B cell (primary cell): ENCODE results near the gene SPTY2D1. TPM values are rescaled to one million over a fixed set of nuclear protein-coding genes. Genes with fewer than 3 reads are reported as not detected.

Experiments
- ATAC-seq: fragments of 200-7000 bp; cut with Tn5 transposase; one replicate; pipeline ENCODE4 v1.10.0; 2021; ENCODE audit warnings: low read depth, mild to moderate bottlenecking, moderate number of reproducible peaks, moderate library complexity
- CTCF ChIA-PET: fragments of 350-600 bp; sonication (Branson Sonifier 250); formaldehyde crosslinking; loops from one replicate; lab custom pipeline; 2021; ENCODE audit warnings: antibody characterized with exemption, inconsistent platforms; lab: Charles Lee
- POLR2A ChIA-PET: fragments of 350-600 bp; sonication (Branson Sonifier 250); formaldehyde crosslinking; loops from one replicate; lab custom pipeline; 2021; ENCODE audit warnings: antibody characterized with exemption; lab: Charles Lee
- DNase-seq: peaks from one replicate; pipeline ENCODE4 v3.0.0; 2013
- H2AFZ ChIP-seq: 2 replicates; pipeline ENCODE4 v1.6.1; 2012; ENCODE audit warnings: mild to moderate bottlenecking, low read depth, low read length; ENCODE audit not compliant: insufficient read depth, poor library complexity, severe bottlenecking
- H3K27ac ChIP-seq, 2 donors: 1 replicate in 1 of 2; 2 replicates in 1 of 2; pipeline ENCODE4 v1.5.1; 2012 to 2013; ENCODE audit warnings: low read length in 2 of 2, mild to moderate bottlenecking in 2 of 2, moderate library complexity in 1 of 2
- H3K27me3 ChIP-seq, 4 experiments: fragments of 200-600 bp in 1 of 4; sonication (generic) in 1 of 4; replicated peaks in 1 of 4; 1 replicate in 2 of 4; 2 replicates in 2 of 4; pipeline versions ENCODE4 v1.6.1 to v1.7.0; 2013 to 2016; ENCODE audit warnings: low read length in 3 of 4, mild to moderate bottlenecking in 2 of 4, mixed read lengths in 1 of 4, moderate library complexity in 1 of 4; ENCODE audit not compliant: insufficient read depth in 4 of 4, control insufficient read depth in 3 of 4; ENCODE audit errors: control extremely low read depth in 1 of 4
- H3K36me3 ChIP-seq, 2 experiments: replicated peaks in 1 of 2; 1 replicate in 1 of 2; 2 replicates in 1 of 2; pipeline versions ENCODE4 v1.6.1 to v1.7.1; 2013; ENCODE audit warnings: low read length in 1 of 2; ENCODE audit not compliant: insufficient read depth in 2 of 2, control insufficient read depth in 1 of 2; ENCODE audit errors: control extremely low read depth in 1 of 2, extremely low read depth in 1 of 2
- H3K4me1 ChIP-seq, 2 donors: fragments of 200-600 bp in 1 of 2; sonication (generic) in 1 of 2; 1 replicate in 1 of 2; 2 replicates in 1 of 2; pipeline versions ENCODE4 v1.5.1 to v1.6.1; 2013 to 2017; ENCODE audit warnings: low read length in 2 of 2; ENCODE audit not compliant: control insufficient read depth in 2 of 2, insufficient read depth in 2 of 2
- H3K4me2 ChIP-seq: replicated peaks from 2 replicates; pipeline ENCODE3; 2012; ENCODE audit warnings: mild to moderate bottlenecking, low read depth, low read length; ENCODE audit not compliant: poor library complexity, severe bottlenecking
- H3K4me3 ChIP-seq, 5 experiments: fragments of 200-600 bp in 1 of 5; sonication (generic) in 1 of 5; 1 replicate in 3 of 5; 2 replicates in 2 of 5; pipeline versions ENCODE4 v1.5.1 to v1.7.0; 2011 to 2016; ENCODE audit warnings: low read length in 4 of 5, mild to moderate bottlenecking in 4 of 5, low read depth in 2 of 5, control low read depth in 1 of 5, moderate library complexity in 1 of 5; ENCODE audit not compliant: insufficient read depth in 1 of 5; ENCODE audit errors: control extremely low read depth in 1 of 5, extremely low read depth in 1 of 5
- H3K79me2 ChIP-seq: fragments of 200-600 bp; sonication (generic); one replicate; pipeline ENCODE4 v1.6.0; 2016; ENCODE audit warnings: low read length; ENCODE audit not compliant: control insufficient read depth, insufficient read depth
- H3K9ac ChIP-seq: fragments of 200-600 bp; sonication (generic); 2 replicates; pipeline ENCODE4 v1.6.1; 2017; ENCODE audit warnings: mild to moderate bottlenecking, low read length, moderate library complexity
- H3K9me3 ChIP-seq, 3 donors: one replicate each; pipeline versions ENCODE4 v1.6.1 to v1.7.1; 2013; ENCODE audit warnings: low read length in 2 of 3; ENCODE audit not compliant: control insufficient read depth in 2 of 3, insufficient read depth in 1 of 3; ENCODE audit errors: control extremely low read depth in 1 of 3
- H4K20me1 ChIP-seq: 2 replicates; pipeline ENCODE4 v1.6.0; 2012; ENCODE audit warnings: mild to moderate bottlenecking, low read length; ENCODE audit not compliant: insufficient read depth, control insufficient read depth, poor library complexity, severe bottlenecking
- H3K27ac Mint-ChIP-seq: one replicate; pipeline ENCODE4 v1.8.0; 2021; ENCODE audit warnings: mixed read lengths
- H3K27me3 Mint-ChIP-seq: one replicate; pipeline ENCODE4 v1.8.0; 2021; ENCODE audit warnings: mixed read lengths
- H3K4me1 Mint-ChIP-seq: one replicate; pipeline ENCODE4 v1.8.0; 2021; ENCODE audit warnings: mixed read lengths
- H3K4me3 Mint-ChIP-seq: one replicate; pipeline ENCODE4 v1.8.0; 2021; ENCODE audit warnings: mixed read lengths
- H3K9me3 Mint-ChIP-seq: one replicate; pipeline ENCODE4 v1.8.0; 2022; ENCODE audit warnings: mixed read lengths; ENCODE audit not compliant: insufficient read depth
- EZH2 ChIP-seq: IDR thresholded peaks from 2 replicates; pipeline ENCODE4 v1.6.1; 2012; ENCODE audit warnings: borderline replicate concordance, low read depth, mild to moderate bottlenecking, moderate library complexity, low read length; ENCODE audit not compliant: insufficient read depth, poor library complexity, severe bottlenecking
- WGBS: methylation state at CpG from one replicate; pipeline ENCODE4 v1.1.5; 2013; ENCODE audit warnings: missing lambda C conversion rate; ENCODE audit not compliant: insufficient coverage; 5-methylcytosine and 5-hydroxymethylcytosine counted together
- intact Hi-C: fragments of 100-400 bp; cut with micrococcal nuclease; formaldehyde crosslinking; loops from one replicate; pipeline ENCODE4 v1.10.0; 2022
- polyA plus RNA-seq: library from polyadenylated mRNA; depleted of rRNA; stranded (reverse); fragments of >200 nt; gene quantifications from 2 replicates; pipeline ENCODE4 v1.2.3, GENCODE V29; 2012
- total RNA-seq, 2 donors: library from RNA; stranded (reverse); fragments of 120-200 nt in 1 of 2; gene quantifications; 1 replicate in 1 of 2; 2 replicates in 1 of 2; pipeline versions ENCODE4 v1.2.3 to v1.2.4, GENCODE V29; 2013 to 2022
- TF ChIP-seq, protein P1 (sequence below): fragments of 200-600 bp; IDR thresholded peaks from one replicate; pipeline ENCODE4 v1.8.0; 2022; ENCODE audit warnings: antibody characterized with exemption, mild to moderate bottlenecking

Gene SPTY2D1
- total and polyA plus RNA-seq, 2 donors (not counting 1 experiment from before 2014, with no cell fraction given), result 4.7 to 17.8 TPM

DNA sequence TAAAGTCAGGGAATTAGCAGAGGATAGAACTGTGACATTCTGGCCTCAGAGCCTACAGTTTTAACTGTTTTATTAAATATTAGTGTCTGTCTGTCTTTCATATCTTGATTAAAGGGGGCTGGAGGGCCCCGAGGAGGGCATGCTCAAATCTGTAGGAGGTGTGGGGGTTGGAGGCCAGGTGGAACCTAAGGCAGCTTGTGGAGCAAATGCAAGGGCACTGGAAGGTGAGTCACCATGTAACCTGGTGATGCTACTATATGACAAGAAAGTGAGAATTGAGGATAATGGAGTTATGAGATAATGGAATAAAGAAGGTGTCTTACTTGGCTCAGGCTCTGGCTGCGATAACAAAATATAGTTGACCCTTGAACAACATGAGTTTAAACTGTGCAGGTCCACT lies 37.1 kb upstream of the SPTY2D1 start:
- Histone ChIP-seq H3K4me3 (no peak overlapping the region), H3K4me2 (no peak overlapping the region), H3K36me3 (no peaks in the 10 kb centered on the region), H3K9me3 (no peaks in the 10 kb centered on the region), H2AFZ (no peak overlapping the region), H4K20me1 (no peaks in the 10 kb centered on the region), H3K27me3 (no peaks in the 10 kb centered on the region), H3K9ac (no peak overlapping the region), H3K79me2 (no peaks in the 10 kb centered on the region), H3K27ac (no peak overlapping the region), H3K4me1 (no peaks in the 10 kb centered on the region)
- WGBS, result 86% methylated on average over 2 of the region's 2 CpGs
- peaks cover 2% of the 10 kb centered on the region for H3K4me1 Mint-ChIP-seq
- ChIA-PET POLR2A (no interaction called here), CTCF (no interaction called here)
- DNase-seq (no peak), ATAC-seq (no peak)
- H3K9me3 Mint-ChIP-seq, result no peaks in the 10 kb centered on the region
- intact Hi-C loops, result no loop called here
- no peak overlapping the region for H3K4me3 Mint-ChIP-seq
- peaks cover 22% of the 10 kb centered on the region for H3K27me3 Mint-ChIP-seq
- H3K27ac Mint-ChIP-seq, result no peak overlapping the region
- TF ChIP-seq, protein P1, sequence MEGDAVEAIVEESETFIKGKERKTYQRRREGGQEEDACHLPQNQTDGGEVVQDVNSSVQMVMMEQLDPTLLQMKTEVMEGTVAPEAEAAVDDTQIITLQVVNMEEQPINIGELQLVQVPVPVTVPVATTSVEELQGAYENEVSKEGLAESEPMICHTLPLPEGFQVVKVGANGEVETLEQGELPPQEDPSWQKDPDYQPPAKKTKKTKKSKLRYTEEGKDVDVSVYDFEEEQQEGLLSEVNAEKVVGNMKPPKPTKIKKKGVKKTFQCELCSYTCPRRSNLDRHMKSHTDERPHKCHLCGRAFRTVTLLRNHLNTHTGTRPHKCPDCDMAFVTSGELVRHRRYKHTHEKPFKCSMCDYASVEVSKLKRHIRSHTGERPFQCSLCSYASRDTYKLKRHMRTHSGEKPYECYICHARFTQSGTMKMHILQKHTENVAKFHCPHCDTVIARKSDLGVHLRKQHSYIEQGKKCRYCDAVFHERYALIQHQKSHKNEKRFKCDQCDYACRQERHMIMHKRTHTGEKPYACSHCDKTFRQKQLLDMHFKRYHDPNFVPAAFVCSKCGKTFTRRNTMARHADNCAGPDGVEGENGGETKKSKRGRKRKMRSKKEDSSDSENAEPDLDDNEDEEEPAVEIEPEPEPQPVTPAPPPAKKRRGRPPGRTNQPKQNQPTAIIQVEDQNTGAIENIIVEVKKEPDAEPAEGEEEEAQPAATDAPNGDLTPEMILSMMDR, result no peak
- TF ChIP-seq EZH2, result no peak

DNA sequence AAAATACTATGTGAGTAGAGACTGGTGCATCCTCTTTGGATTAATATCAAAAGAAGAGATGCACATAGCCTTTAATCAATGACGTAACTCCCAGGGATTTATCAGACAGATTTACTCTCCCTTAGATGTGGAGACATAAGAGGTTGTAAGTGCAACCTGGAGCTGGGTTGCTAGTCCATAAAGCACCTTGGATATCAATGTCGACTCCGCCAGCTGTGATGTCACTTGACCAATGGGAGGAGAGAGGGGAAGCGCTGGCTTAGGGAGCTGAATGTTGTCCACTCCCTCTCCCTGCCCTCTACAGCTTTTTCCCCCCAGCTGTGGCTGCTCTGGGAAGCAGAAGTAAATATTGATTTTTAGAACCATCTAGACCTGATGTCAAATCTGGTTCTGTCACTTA lies 35.6 kb upstream of the SPTY2D1 start:
- H4K20me1 ChIP-seq, result no peaks in the 10 kb centered on the region
- Mint-ChIP-seq H3K4me1 (peaks cover 2% of the 10 kb centered on the region), H3K4me3 (no peak overlapping the region), H3K27me3 (peaks cover 29% of the 10 kb centered on the region), H3K27ac (no peak overlapping the region), H3K9me3 (no peaks in the 10 kb centered on the region)
- H3K4me1 ChIP-seq, result no peaks in the 10 kb centered on the region
- H3K9me3 ChIP-seq, result no peaks in the 10 kb centered on the region
- no peak overlapping the region for H3K4me2 ChIP-seq
- no peaks in the 10 kb centered on the region for H3K79me2 ChIP-seq
- ATAC-seq (no peak), DNase-seq (no peak)
- H2AFZ ChIP-seq, result no peak overlapping the region
- WGBS, result no CpG with 5 or more reads among the region's 4 CpGs
- intact Hi-C loops, result no loop called here
- POLR2A ChIA-PET, result no interaction called here
- no peaks in the 10 kb centered on the region for H3K36me3 ChIP-seq
- CTCF ChIA-PET, result no interaction called here
- H3K4me3 ChIP-seq, result no peak overlapping the region
- no peak overlapping the region for H3K27ac ChIP-seq
- H3K9ac ChIP-seq, result no peak overlapping the region
- no peaks in the 10 kb centered on the region for H3K27me3 ChIP-seq
- TF ChIP-seq, protein P1, result no peak
- TF ChIP-seq EZH2, result no peak
